PC-3 (cell line): ENCODE results near the gene CFAP65. TPM values are rescaled to one million over a fixed set of nuclear protein-coding genes. Genes with fewer than 3 reads are reported as not detected.

ENCODE experiments used
- ATAC-seq: fragments of 200-7000 bp; cut with Tn5 transposase; 2 replicates; pipeline ENCODE4 v1.9.1; 2020; ENCODE audit warnings: mild to moderate bottlenecking, moderate library complexity
- BruUV-seq: library from RNA; stranded (reverse); fragments of 400-500 nt; replicated peaks from 2 replicates; lab custom pipeline; 2021; lab: Mats Ljungman, UMichigan
- CTCF ChIA-PET: fragments of 300-600 bp; sonication (Branson Sonifier 250); formaldehyde crosslinking; loops from one replicate; lab custom pipeline; 2022; ENCODE audit warnings: antibody characterized with exemption; lab: Charles Lee
- POLR2A ChIA-PET: fragments of 300-600 bp; sonication (Branson Sonifier 250); formaldehyde crosslinking; loops from one replicate; lab custom pipeline; 2022; ENCODE audit warnings: antibody characterized with exemption; ENCODE audit not compliant: unreplicated experiment; lab: Charles Lee
- DNase-seq: peaks from one replicate; pipeline ENCODE4 v3.0.0-alpha.2; 2015
- H2AFZ ChIP-seq: fragments of 300-600 bp; sonication (generic); 2 replicates; pipeline ENCODE4 v1.6.0; 2016; ENCODE audit warnings: antibody characterized with exemption, low read length
- H3F3A ChIP-seq: fragments of 300-600 bp; sonication (generic); one replicate; pipeline ENCODE4 v1.6.0; 2017; ENCODE audit warnings: antibody characterized with exemption, low read length, control low read depth, mild to moderate bottlenecking; ENCODE audit not compliant: unreplicated experiment
- H3K27ac ChIP-seq: fragments of 300-600 bp; sonication (generic); 2 replicates; pipeline ENCODE4 v1.5.1; 2016; ENCODE audit warnings: mild to moderate bottlenecking, low read length
- H3K27me3 ChIP-seq: fragments of 300-600 bp; sonication (generic); 2 replicates; pipeline ENCODE4 v1.6.1; 2016; ENCODE audit warnings: low read length, mixed read lengths
- H3K36me3 ChIP-seq: fragments of 300-600 bp; sonication (generic); 2 replicates; pipeline ENCODE4 v1.6.1; 2016; ENCODE audit warnings: low read depth, mixed run types, low read length, mixed read lengths
- H3K4me1 ChIP-seq: fragments of 300-600 bp; sonication (generic); 2 replicates; pipeline ENCODE4 v1.5.1; 2016; ENCODE audit warnings: low read length; ENCODE audit not compliant: insufficient read depth
- H3K4me2 ChIP-seq: fragments of 300-600 bp; sonication (generic); 2 replicates; pipeline ENCODE4 v1.6.0; 2016; ENCODE audit warnings: low read length
- H3K4me3 ChIP-seq: fragments of 300-600 bp; sonication (generic); 2 replicates; pipeline ENCODE4 v1.5.1; 2016; ENCODE audit warnings: mild to moderate bottlenecking, low read length, mixed read lengths
- H3K79me2 ChIP-seq: fragments of 300-600 bp; sonication (generic); 2 replicates; pipeline ENCODE4 v1.6.1; 2017; ENCODE audit warnings: low read length, mixed read lengths
- H3K9ac ChIP-seq: fragments of 300-600 bp; sonication (generic); 2 replicates; pipeline ENCODE4 v1.6.0; 2016; ENCODE audit warnings: mild to moderate bottlenecking, low read length
- H3K9me2 ChIP-seq: fragments of 300-600 bp; sonication (generic); replicated peaks from 2 replicates; pipeline ENCODE4 v1.6.1; 2016; ENCODE audit warnings: mixed run types, low read length, mixed read lengths
- H3K9me3 ChIP-seq: fragments of 300-600 bp; sonication (generic); 2 replicates; pipeline ENCODE4 v1.6.1; 2016; ENCODE audit warnings: low read length, mixed read lengths
- H4K20me1 ChIP-seq: fragments of 300-600 bp; sonication (generic); 2 replicates; pipeline ENCODE4 v1.6.1; 2016; ENCODE audit warnings: low read length, mixed read lengths
- CTCF ChIP-seq: fragments of 300-600 bp; sonication (generic); conservative IDR thresholded peaks from 2 replicates; pipeline ENCODE4 v1.5.1; 2017; ENCODE audit warnings: antibody characterized with exemption, low read depth, mild to moderate bottlenecking, low read length
- EZH2 ChIP-seq: fragments of 300-600 bp; sonication (generic); IDR thresholded peaks from one replicate; pipeline ENCODE4 v1.6.1; 2017; ENCODE audit warnings: antibody characterized with exemption, mild to moderate bottlenecking, low read length; ENCODE audit not compliant: unreplicated experiment
- EZH2phosphoT487 ChIP-seq: fragments of 300-600 bp; sonication (generic); IDR thresholded peaks from 2 replicates; pipeline ENCODE4 v1.6.1; 2018; ENCODE audit warnings: mild to moderate bottlenecking, antibody characterized with exemption, low read length, borderline replicate concordance
- intact Hi-C: fragments of 100-400 bp; cut with micrococcal nuclease; formaldehyde crosslinking; loops from 2 replicates; pipeline ENCODE4 v1.9.0; 2023
- total RNA-seq: library from RNA; depleted of rRNA; stranded (reverse); fragments of >200 nt; gene quantifications from 2 replicates; pipeline ENCODE4 v1.2.3, GENCODE V29; 2014

The CFAP65 gene
- total RNA-seq, 1 experiment from 2014 or later: 0.18 TPM

GRCh38 chr2:219056176-219056895 is 15.0 kb upstream of the CFAP65 start:
- no peaks in the 10 kb centered on the region for H4K20me1 ChIP-seq
- intact Hi-C loops: no loop called here
- H3F3A ChIP-seq: no peaks in the 10 kb centered on the region
- TF ChIP-seq EZH2 (no peak), CTCF (no peak), EZH2phosphoT487 (no peak)
- DNase-seq (no peak), ATAC-seq (no peak)
- peaks cover 31% of the 10 kb centered on the region for H3K27me3 ChIP-seq
- H3K9me3 ChIP-seq: no peaks in the 10 kb centered on the region
- no peaks in the 10 kb centered on the region for H3K36me3 ChIP-seq
- H3K9me2 ChIP-seq: no peaks in the 10 kb centered on the region
- ChIA-PET POLR2A (no interaction called here), CTCF (no interaction called here)
- no peak overlapping the region for H3K27ac ChIP-seq
- H2AFZ ChIP-seq: no peak overlapping the region
- H3K4me2 ChIP-seq: no peak overlapping the region
- H3K4me1 ChIP-seq: peaks cover 22% of the 10 kb centered on the region
- H3K79me2 ChIP-seq: no peaks in the 10 kb centered on the region
- H3K4me3 ChIP-seq: no peak overlapping the region
- no TSS peak for BruUV-seq
- H3K9ac ChIP-seq: no peak overlapping the region

- CTCF ChIA-PET: no interaction called here
- no peaks in the 10 kb centered on the region for H3K79me2 ChIP-seq
- H3K27me3 ChIP-seq: peaks cover 22% of the 10 kb centered on the region
- no peak overlapping the region for H3K9ac ChIP-seq
- POLR2A ChIA-PET: no interaction called here
- no peak for ATAC-seq
- H3K9me3 ChIP-seq: no peaks in the 10 kb centered on the region
- peaks cover 18% of the 10 kb centered on the region for H3K4me1 ChIP-seq
- no peak for DNase-seq
- no peak overlapping the region for H3K4me3 ChIP-seq
- H3K36me3 ChIP-seq: no peaks in the 10 kb centered on the region
- no peak for TF ChIP-seq EZH2
- no peak for TF ChIP-seq EZH2phosphoT487
- TF ChIP-seq CTCF: no peak
- H3K27ac ChIP-seq: no peak overlapping the region
- no peaks in the 10 kb centered on the region for H3F3A ChIP-seq
- no TSS peak for BruUV-seq
- no peaks in the 10 kb centered on the region for H3K9me2 ChIP-seq
- H2AFZ ChIP-seq: no peak overlapping the region
- H3K4me2 ChIP-seq: no peak overlapping the region
- intact Hi-C loops: no loop called here
- no peaks in the 10 kb centered on the region for H4K20me1 ChIP-seq
These were observed 13.9 kb upstream of the CFAP65 start for GRCh38 chr2:219054956-219055903.
